Neural progenitor cell (in vitro differentiated cells): ENCODE data around the gene ADAMTS4.

Experiments used
- EZH2phosphoT487 ChIP-seq: fragments of 200-600 bp; sonication (generic); IDR thresholded peaks from 2 replicates; pipeline ENCODE4 v1.6.1; 2017; ENCODE audit warnings: antibody characterized with exemption
- TF ChIP-seq, protein P1 (sequence below): fragments of 200-600 bp; sonication (generic); IDR thresholded peaks from 2 replicates; pipeline ENCODE4 v1.5.1; 2017; ENCODE audit warnings: antibody characterized with exemption, mild to moderate bottlenecking

DNA sequence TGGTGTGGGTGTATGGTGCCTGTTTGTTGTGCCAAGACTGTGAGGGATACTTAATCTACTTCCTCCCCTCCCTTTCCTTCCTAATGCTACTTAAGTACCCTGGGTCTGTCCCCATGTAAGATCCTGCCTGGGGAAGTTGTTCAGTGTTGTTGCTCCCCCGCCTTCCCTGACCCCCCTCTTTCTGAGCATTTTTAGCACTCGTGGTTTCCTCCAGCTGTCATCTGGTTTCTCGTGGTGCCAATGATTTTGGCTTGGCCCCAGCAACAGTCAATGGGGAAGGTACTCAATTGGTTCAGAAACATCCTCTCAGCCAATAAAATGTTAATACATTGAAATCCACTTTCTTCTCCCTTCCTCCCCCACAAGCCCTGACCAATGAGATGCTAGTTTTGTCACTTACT, 13.6 kb downstream of the ADAMTS4 start:
- TF ChIP-seq, protein P1, sequence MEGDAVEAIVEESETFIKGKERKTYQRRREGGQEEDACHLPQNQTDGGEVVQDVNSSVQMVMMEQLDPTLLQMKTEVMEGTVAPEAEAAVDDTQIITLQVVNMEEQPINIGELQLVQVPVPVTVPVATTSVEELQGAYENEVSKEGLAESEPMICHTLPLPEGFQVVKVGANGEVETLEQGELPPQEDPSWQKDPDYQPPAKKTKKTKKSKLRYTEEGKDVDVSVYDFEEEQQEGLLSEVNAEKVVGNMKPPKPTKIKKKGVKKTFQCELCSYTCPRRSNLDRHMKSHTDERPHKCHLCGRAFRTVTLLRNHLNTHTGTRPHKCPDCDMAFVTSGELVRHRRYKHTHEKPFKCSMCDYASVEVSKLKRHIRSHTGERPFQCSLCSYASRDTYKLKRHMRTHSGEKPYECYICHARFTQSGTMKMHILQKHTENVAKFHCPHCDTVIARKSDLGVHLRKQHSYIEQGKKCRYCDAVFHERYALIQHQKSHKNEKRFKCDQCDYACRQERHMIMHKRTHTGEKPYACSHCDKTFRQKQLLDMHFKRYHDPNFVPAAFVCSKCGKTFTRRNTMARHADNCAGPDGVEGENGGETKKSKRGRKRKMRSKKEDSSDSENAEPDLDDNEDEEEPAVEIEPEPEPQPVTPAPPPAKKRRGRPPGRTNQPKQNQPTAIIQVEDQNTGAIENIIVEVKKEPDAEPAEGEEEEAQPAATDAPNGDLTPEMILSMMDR = no peak
- TF ChIP-seq EZH2phosphoT487 = no peak
